Coronary artery (tissue), 2 donors: Measurements from ENCODE around the gene MRPS23.

Experiments used
- DNase-seq: peaks from one replicate; pipeline ENCODE4 v3.0.0-alpha.2; 2017; ENCODE audit warnings: low spot score
- H3K27ac ChIP-seq, 2 donors: fragments of 200-600 bp; sonication (generic); one replicate each; pipeline ENCODE4 v1.5.1; 2016 to 2019
- H3K4me3 ChIP-seq: fragments of 200-600 bp; sonication (generic); 2 replicates; pipeline ENCODE4 v1.5.1; 2016; ENCODE audit warnings: mild to moderate bottlenecking, moderate library complexity
- TF ChIP-seq, protein P1 (sequence below): fragments of 200-600 bp; sonication (generic); IDR thresholded peaks from one replicate; pipeline ENCODE4 v1.5.1; 2019; ENCODE audit warnings: antibody characterized with exemption

Gene MRPS23

GRCh38 chr17:57892146-57892819, 42.4 kb upstream of the MRPS23 start:
- H3K4me3 ChIP-seq: peak overlapping the region; percentile 34
- peak; percentile 96 for DNase-seq
- peak overlapping the region; percentile 91 to 98 for H3K27ac ChIP-seq
- TF ChIP-seq, protein P1, sequence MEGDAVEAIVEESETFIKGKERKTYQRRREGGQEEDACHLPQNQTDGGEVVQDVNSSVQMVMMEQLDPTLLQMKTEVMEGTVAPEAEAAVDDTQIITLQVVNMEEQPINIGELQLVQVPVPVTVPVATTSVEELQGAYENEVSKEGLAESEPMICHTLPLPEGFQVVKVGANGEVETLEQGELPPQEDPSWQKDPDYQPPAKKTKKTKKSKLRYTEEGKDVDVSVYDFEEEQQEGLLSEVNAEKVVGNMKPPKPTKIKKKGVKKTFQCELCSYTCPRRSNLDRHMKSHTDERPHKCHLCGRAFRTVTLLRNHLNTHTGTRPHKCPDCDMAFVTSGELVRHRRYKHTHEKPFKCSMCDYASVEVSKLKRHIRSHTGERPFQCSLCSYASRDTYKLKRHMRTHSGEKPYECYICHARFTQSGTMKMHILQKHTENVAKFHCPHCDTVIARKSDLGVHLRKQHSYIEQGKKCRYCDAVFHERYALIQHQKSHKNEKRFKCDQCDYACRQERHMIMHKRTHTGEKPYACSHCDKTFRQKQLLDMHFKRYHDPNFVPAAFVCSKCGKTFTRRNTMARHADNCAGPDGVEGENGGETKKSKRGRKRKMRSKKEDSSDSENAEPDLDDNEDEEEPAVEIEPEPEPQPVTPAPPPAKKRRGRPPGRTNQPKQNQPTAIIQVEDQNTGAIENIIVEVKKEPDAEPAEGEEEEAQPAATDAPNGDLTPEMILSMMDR: peak; percentile 79

DNA sequence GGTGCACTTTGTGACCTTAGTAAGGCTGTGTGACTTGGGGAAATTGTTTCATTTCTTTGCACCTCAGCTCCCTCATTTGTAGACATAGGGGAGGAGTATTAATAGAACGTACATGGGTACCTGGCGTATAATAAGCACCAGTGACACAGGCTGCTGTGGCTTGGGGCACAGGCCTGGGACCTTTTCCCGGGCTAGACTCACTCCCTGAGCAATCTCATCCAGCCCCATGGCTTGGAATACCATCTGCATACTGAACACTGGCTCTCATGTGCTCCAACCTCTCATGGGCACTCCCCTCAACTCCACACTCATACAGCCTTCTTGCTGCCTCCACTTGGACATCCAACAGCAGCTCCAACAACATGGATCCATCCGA, 41.0 kb upstream of the MRPS23 start:
- Histone ChIP-seq H3K27ac (peak overlapping the region; percentile 91 to 98), H3K4me3 (no peak overlapping the region)
- TF ChIP-seq, protein P1: no peak
- DNase-seq: no peak

DNA sequence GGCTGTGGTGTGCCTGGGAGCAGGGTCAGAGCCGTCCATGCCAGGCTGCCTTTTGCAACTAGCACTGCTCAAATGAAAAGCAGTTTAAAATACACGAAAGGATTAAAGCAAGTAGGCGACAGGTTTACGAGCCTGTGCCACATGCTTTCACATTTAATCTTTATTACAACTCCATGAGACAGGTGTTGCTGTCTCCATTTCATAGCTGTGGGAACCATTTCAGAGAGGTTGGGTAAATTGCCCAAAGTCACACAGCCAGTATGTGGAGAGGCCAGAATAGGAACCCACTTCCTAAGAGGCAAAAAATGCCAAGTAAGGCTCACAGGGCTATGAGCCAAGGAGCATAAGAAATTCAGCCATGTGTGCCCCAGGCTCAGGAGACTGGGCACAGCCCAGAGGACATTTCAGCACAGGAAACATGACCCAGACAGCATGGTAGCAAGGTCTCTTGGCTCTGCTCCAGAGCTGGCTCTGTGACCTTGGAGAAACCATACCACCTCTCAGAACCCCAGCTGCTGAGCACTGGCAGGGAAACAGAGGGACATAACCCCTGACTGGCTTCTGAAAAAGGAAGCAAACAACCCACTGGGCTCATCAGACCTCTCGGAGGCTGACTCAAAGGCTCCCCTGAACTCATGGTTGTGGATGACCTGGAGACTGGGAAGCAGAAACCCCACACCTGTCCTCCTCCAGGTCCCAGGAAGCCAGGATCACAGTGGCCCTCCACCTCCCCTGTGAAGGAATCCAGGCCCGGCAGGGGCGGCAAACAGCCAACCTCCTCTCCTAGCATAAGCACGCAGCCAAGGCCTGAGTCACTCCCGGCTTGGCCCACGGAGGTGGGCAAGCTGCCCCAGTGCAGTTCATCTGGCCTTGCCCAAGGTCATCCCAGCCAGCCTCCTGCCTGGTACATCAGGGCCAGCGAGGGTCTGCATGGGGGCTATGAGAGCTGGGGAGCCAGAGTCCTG, 40.3 kb upstream of the MRPS23 start:
- H3K27ac ChIP-seq: peak overlapping the region; percentile 91 to 98
- TF ChIP-seq, protein P1: no peak
- no peak overlapping the region for H3K4me3 ChIP-seq
- peak; percentile 95 for DNase-seq

DNA sequence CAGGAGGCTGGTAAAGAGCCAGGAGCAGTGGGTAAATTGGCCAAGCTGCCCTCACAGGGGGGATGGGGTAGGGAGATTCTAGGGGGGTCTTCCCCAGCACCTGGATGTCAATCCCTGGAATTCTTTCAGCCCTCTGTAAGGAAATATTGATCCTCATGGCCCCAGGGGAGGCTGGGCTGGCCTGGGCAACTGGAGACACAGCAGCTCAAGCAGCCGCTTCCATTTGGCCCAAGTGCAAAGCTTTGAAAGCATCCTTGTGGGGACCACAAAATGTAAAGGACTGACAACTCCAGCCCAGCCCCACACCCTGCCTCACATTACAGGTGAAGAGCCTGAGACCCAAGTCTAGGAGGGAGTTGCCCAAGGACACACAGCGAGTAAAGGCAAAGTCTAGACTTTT, 39.4 kb upstream of the MRPS23 start:
- no peak overlapping the region for H3K4me3 ChIP-seq
- TF ChIP-seq, protein P1: no peak
- DNase-seq: no peak
- peak overlapping the region; percentile 91 to 98 for H3K27ac ChIP-seq

DNA sequence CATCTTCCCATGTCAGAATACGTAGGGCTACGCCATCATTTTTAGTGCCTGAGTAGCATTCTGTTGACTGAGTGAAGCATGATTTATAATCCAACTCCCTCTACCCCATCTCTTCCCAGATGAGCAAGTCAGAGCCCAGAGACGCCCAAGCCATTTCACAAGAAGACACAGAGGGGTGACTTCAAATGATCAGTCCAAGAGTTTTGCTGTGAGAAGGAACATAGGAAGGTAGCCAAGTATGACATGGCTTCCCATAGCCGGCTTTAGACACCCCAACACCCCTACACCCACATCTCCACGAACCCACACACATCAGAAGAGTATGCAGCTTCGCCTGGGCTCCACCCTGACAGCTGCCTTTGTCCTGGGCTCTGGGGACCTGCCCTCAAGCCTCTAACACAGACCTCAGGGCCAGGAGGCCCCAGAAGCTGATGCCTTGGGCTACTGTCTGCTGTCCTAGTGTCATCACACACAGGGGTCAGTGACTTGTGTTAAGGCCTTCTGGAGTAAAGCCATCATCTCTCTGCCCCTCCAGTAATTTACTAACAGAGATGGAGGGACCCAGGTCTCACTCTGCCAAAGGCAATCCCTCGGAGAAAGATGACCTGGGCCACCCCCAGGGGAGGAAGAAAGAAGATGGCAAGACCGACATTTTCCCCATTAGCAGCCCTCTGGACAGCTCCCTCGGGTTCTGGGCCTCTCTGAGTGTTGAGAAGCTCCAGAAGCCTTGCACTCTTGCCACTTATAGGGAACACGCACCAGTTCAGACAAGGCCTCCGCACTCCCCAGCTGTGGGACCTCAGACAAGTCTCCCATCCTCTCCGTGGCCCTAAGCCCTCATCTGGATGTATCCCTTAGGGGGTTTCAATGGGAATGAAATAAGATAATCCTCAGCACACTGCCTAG, 38.7 kb upstream of the MRPS23 start:
- Histone ChIP-seq H3K27ac (peak overlapping the region; percentile 91 to 98), H3K4me3 (no peak overlapping the region)
- TF ChIP-seq, protein P1: no peak
- no peak for DNase-seq

DNA sequence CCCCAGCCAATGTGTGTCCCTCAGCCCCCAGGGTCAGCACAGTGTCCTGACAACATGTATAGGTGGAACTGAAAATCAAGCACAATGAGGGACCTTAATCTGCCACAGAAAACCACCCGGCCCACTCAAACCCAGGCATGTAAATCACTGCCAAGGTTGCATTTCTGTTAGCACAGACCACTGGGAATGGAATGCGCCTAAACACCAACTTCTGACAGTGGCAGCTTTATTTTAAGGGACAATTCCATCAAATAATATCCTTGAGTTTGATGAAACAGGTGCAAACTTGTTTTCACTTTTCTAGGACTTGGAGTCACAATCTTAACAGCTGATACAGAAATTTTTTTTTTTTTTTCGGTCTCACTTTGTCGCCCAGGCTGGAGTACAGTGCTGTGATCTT, 37.3 kb upstream of the MRPS23 start:
- no peak overlapping the region for H3K27ac ChIP-seq
- DNase-seq: no peak
- TF ChIP-seq, protein P1: no peak
- H3K4me3 ChIP-seq: no peak overlapping the region
